ENCODE data around the gene TMEM225.
"Not testable (repeated sequence)": the region's sequence is repeated elsewhere in the genome, so short reads cannot be mapped to it uniquely, and the experiment has no call there.

TMEM225 gene

GRCh38 chr11:123885570-123885969 lies at the start of gene TMEM225:
TSS of gene TMEM225 (minus strand) at chr11:123885670. CDS start at chr11:123885425, 245 bp downstream.
- DNase-seq = no peak

GRCh38 chr11:123924027-123924426 lies 38.6 kb upstream of the TMEM225 start:
- DNase-seq = no peak

- no peak for DNase-seq
Observed at GRCh38 chr11:123920943-123921342, 35.5 kb upstream of the TMEM225 start.

- DNase-seq = no peak
Observed at GRCh38 chr11:123905826-123906225, 20.4 kb upstream of the TMEM225 start.

- DNase-seq = no peak
Observed at GRCh38 chr11:123904932-123905331, 19.5 kb upstream of the TMEM225 start.

- no peak for DNase-seq
Observed at GRCh38 chr11:123903932-123904331, 18.5 kb upstream of the TMEM225 start.

GRCh38 chr11:123901867-123902266 lies 16.4 kb upstream of the TMEM225 start, which contains the start of gene OR8D4:
TSS of gene OR8D4 (plus strand) at chr11:123902167. CDS start at chr11:123906432, 4,265 bp downstream.
- DNase-seq = no peak

- DNase-seq = no peak
Observed at GRCh38 chr11:123899792-123900191, 14.3 kb upstream of the TMEM225 start.

GRCh38 chr11:123892031-123892430 lies 6.6 kb upstream of the TMEM225 start:
- no peak for DNase-seq

GRCh38 chr11:123880912-123881311 lies 4.6 kb downstream of the TMEM225 start:
- no peak for DNase-seq

- DNase-seq = not testable (repeated sequence)
Observed at GRCh38 chr11:123867795-123868194, 17.7 kb downstream of the TMEM225 start.

- not testable (repeated sequence) for DNase-seq
Observed at GRCh38 chr11:123865293-123865692, 20.2 kb downstream of the TMEM225 start.

- no peak for DNase-seq
Observed at GRCh38 chr11:123859731-123860130, 25.7 kb downstream of the TMEM225 start.

- no peak for DNase-seq
Observed at GRCh38 chr11:123856444-123856843, 29.0 kb downstream of the TMEM225 start.

GRCh38 chr11:123853038-123853437 lies 32.4 kb downstream of the TMEM225 start:
- DNase-seq = no peak

- DNase-seq = no peak
Observed at GRCh38 chr11:123852321-123852720, 33.1 kb downstream of the TMEM225 start.

- DNase-seq = no peak
Observed at GRCh38 chr11:123851110-123851509, 34.4 kb downstream of the TMEM225 start.

GRCh38 chr11:123841174-123841573 lies 44.3 kb downstream of the TMEM225 start:
- no peak for DNase-seq

- no peak for DNase-seq
Observed at GRCh38 chr11:123839131-123839530, 46.3 kb downstream of the TMEM225 start.

GRCh38 chr11:123838659-123839058 lies 46.8 kb downstream of the TMEM225 start:
- no peak for DNase-seq

- no peak for DNase-seq
Observed at GRCh38 chr11:123838199-123838598, 47.3 kb downstream of the TMEM225 start.

- DNase-seq = no peak
Observed at GRCh38 chr11:123833095-123833494, 52.4 kb downstream of the TMEM225 start.

Measured in C1 segment of cervical spinal cord (tissue), 14 donors.